ENCODE results near the gene HECTD4. TPM values are rescaled to one million over a fixed set of nuclear protein-coding genes. Genes with fewer than 3 reads are reported as not detected.
A peak's percentile ranks its signal among the peaks of the same experiment; 100 is the strongest.

The HECTD4 gene
- total and polyA plus RNA-seq, 2 experiments from 2014 or later = 25.7 to 36.9 TPM

DNA sequence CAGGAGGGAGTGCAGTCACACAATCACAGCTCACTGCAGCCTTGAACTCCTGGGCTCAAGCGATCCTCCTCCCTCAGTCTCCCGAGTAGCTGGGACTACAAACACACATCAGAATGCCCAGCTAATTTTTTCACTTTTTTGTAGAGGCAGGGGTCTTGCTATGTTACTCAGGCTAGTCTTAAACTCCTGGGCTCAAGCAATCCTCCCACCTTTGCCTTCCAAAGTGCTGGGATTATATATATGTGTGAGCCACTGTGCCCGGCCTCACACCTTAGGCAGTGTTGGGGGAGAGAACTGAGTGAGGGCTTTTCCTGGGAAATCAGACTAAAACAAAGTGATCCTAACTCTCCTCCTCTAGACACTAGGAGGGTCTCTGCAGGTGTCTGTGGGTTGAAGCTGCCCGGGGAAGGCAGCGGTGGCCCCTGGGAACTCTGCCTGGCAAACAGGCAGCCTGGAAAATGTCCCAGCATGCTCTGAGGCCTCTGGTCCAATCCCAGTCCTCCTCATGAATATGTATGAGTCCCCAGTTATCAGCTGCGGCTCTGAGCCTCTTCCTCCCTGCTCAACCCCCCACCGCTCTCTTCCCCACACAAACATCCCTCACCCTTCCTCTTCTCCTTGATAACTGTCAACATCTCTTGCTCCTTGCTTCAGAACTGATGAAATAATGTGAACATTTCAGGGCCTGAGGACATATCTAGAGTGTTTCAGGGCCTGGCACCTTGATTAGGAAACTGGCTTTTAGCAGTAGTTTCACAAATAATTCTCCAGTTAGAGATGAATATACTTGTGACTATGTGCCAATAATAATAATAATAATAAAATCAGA is 265.8 kb downstream of the HECTD4 start:
- Histone ChIP-seq H3K79me2 (replicated peaks; ENCODE audit: insufficient read depth) (no peaks in the 10 kb centered on the region), H3K4me1 (ENCODE audit: insufficient read depth) (peaks cover 10% of the 10 kb centered on the region), H3K27ac (ENCODE audit: low read depth) (peak overlapping the region; percentile 88), H2AFZ (peak overlapping the region; percentile 3), H3K36me3 (ENCODE audit: insufficient read depth) (no peaks in the 10 kb centered on the region), H3K4me3 (peak overlapping the region; percentile 22; the same call in 1 of the 2 replicates), H3K9me2 (ENCODE audit: insufficient read depth) (no peaks in the 10 kb centered on the region), H3K4me2 (peak overlapping the region; percentile 58), H4K20me1 (replicated peaks; ENCODE audit: insufficient read depth) (no peaks in the 10 kb centered on the region), H3K27me3 (ENCODE audit: insufficient read depth) (no peaks in the 10 kb centered on the region), H3F3A (replicated peaks; ENCODE audit: low read depth) (0 out of 2 replicates have a peak, but pooled peaks cover 3% of the 10 kb centered on the region)
- Mint-ChIP-seq H3K4me1 (peaks cover 16% of the 10 kb centered on the region), H3K9me3 (no peaks in the 10 kb centered on the region), H3K4me3 (peak overlapping the region; percentile 57), H3K27me3 (ENCODE audit: insufficient read depth, low read depth, poor library complexity) (peaks cover 2% of the 10 kb centered on the region), H3K27ac (peak overlapping the region; percentile 97), H3K36me3 (ENCODE audit: low read depth) (no peaks in the 10 kb centered on the region)
- ATAC-seq (peak; percentile 98), DNase-seq (ENCODE audit: low spot score) (peak; percentile 95)
- TF ChIP-seq POLR2AphosphoS5 (IDR thresholded peaks at IDR 0.05; ENCODE audit: low read depth) (peak; percentile 83), ZNF114 (CRISPR knock-in tag; IDR thresholded peaks at IDR 0.05) (no peak)

DNA sequence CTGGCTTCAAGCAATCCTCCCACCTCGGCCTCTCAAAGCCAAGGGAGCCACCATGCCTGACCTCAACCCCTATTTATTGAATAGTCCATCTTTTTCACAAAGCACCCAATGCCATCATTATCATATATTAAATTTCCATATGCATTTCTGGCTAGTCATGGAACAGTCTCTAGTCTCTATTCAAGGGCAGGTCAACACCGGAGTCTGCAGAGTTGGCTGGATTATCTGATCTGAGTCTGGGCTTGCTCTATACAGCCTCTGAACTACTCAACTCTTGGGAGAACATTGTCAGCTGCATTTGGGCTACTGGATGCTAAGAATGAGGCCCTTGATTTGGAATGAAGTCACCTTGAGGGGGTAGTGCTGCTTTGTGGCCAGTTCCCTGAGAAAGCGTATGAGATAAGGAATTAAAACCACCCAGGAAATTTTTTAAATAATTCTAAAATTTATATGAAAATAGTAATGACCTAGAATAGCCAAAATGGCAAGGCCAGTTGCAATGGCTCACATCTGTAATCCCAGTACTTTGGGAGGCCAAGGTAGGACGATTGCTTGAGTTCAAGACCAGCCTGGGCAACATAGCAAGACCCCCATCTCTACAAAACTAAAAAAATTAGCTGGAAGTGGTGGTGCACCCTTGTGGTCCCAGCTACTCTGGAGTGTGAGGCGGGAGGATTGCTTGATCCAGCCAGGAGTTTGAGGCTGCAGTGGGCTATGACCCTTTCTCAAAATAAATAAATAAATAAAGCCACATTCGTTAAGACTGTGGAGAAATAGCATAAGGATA is 266.8 kb downstream of the HECTD4 start:
- Mint-ChIP-seq H3K27ac (no peak overlapping the region; the same call in 1 of the 2 replicates), H3K4me1 (peaks cover 18% of the 10 kb centered on the region), H3K9me3 (no peaks in the 10 kb centered on the region), H3K4me3 (no peak overlapping the region), H3K36me3 (ENCODE audit: low read depth) (no peaks in the 10 kb centered on the region), H3K27me3 (ENCODE audit: insufficient read depth, low read depth, poor library complexity) (peaks cover 3% of the 10 kb centered on the region)
- Histone ChIP-seq H3F3A (replicated peaks; ENCODE audit: low read depth) (0 out of 2 replicates have a peak, but pooled peaks cover 7% of the 10 kb centered on the region), H3K4me3 (no peak overlapping the region), H4K20me1 (replicated peaks; ENCODE audit: insufficient read depth) (no peaks in the 10 kb centered on the region), H3K4me2 (no peak overlapping the region), H2AFZ (peak overlapping the region; percentile 3; the same call in 1 of the 2 replicates), H3K27ac (ENCODE audit: low read depth) (peak overlapping the region; percentile 88), H3K27me3 (ENCODE audit: insufficient read depth) (no peaks in the 10 kb centered on the region), H3K79me2 (replicated peaks; ENCODE audit: insufficient read depth) (no peaks in the 10 kb centered on the region), H3K4me1 (ENCODE audit: insufficient read depth) (peaks cover 15% of the 10 kb centered on the region), H3K9me2 (ENCODE audit: insufficient read depth) (no peaks in the 10 kb centered on the region), H3K36me3 (ENCODE audit: insufficient read depth) (no peaks in the 10 kb centered on the region)
- no peak for ATAC-seq
- DNase-seq (ENCODE audit: low spot score) = no peak
- TF ChIP-seq, protein P1, sequence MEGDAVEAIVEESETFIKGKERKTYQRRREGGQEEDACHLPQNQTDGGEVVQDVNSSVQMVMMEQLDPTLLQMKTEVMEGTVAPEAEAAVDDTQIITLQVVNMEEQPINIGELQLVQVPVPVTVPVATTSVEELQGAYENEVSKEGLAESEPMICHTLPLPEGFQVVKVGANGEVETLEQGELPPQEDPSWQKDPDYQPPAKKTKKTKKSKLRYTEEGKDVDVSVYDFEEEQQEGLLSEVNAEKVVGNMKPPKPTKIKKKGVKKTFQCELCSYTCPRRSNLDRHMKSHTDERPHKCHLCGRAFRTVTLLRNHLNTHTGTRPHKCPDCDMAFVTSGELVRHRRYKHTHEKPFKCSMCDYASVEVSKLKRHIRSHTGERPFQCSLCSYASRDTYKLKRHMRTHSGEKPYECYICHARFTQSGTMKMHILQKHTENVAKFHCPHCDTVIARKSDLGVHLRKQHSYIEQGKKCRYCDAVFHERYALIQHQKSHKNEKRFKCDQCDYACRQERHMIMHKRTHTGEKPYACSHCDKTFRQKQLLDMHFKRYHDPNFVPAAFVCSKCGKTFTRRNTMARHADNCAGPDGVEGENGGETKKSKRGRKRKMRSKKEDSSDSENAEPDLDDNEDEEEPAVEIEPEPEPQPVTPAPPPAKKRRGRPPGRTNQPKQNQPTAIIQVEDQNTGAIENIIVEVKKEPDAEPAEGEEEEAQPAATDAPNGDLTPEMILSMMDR (conservative IDR thresholded peaks at IDR 0.05; ENCODE audit: low read depth in 2 of 2) = no peak
- TF ChIP-seq, protein P2, sequence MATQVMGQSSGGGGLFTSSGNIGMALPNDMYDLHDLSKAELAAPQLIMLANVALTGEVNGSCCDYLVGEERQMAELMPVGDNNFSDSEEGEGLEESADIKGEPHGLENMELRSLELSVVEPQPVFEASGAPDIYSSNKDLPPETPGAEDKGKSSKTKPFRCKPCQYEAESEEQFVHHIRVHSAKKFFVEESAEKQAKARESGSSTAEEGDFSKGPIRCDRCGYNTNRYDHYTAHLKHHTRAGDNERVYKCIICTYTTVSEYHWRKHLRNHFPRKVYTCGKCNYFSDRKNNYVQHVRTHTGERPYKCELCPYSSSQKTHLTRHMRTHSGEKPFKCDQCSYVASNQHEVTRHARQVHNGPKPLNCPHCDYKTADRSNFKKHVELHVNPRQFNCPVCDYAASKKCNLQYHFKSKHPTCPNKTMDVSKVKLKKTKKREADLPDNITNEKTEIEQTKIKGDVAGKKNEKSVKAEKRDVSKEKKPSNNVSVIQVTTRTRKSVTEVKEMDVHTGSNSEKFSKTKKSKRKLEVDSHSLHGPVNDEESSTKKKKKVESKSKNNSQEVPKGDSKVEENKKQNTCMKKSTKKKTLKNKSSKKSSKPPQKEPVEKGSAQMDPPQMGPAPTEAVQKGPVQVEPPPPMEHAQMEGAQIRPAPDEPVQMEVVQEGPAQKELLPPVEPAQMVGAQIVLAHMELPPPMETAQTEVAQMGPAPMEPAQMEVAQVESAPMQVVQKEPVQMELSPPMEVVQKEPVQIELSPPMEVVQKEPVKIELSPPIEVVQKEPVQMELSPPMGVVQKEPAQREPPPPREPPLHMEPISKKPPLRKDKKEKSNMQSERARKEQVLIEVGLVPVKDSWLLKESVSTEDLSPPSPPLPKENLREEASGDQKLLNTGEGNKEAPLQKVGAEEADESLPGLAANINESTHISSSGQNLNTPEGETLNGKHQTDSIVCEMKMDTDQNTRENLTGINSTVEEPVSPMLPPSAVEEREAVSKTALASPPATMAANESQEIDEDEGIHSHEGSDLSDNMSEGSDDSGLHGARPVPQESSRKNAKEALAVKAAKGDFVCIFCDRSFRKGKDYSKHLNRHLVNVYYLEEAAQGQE (IDR thresholded peaks at IDR 0.05; ENCODE audit: unreplicated experiment) = no peak
- no peak for TF ChIP-seq JUNB (IDR thresholded peaks at IDR 0.05; ENCODE audit: unreplicated experiment)
- no peak for TF ChIP-seq EZH2phosphoT487 (IDR thresholded peaks at IDR 0.05; ENCODE audit: unreplicated experiment)
- TF ChIP-seq ZNF331 (CRISPR knock-in tag; IDR thresholded peaks at IDR 0.05; ENCODE audit: low read depth) = no peak
- TF ChIP-seq, protein P3, sequence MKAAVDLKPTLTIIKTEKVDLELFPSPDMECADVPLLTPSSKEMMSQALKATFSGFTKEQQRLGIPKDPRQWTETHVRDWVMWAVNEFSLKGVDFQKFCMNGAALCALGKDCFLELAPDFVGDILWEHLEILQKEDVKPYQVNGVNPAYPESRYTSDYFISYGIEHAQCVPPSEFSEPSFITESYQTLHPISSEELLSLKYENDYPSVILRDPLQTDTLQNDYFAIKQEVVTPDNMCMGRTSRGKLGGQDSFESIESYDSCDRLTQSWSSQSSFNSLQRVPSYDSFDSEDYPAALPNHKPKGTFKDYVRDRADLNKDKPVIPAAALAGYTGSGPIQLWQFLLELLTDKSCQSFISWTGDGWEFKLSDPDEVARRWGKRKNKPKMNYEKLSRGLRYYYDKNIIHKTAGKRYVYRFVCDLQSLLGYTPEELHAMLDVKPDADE (IDR thresholded peaks at IDR 0.05) = no peak
- TF ChIP-seq POLR2AphosphoS5 (IDR thresholded peaks at IDR 0.05; ENCODE audit: low read depth) = no peak
- TF ChIP-seq CREB1 (CRISPR knock-in tag; IDR thresholded peaks at IDR 0.05; ENCODE audit: low read depth) = no peak
- TF ChIP-seq ZNF114 (CRISPR knock-in tag; IDR thresholded peaks at IDR 0.05) = no peak
- TF ChIP-seq EZH2 (IDR thresholded peaks at IDR 0.05; ENCODE audit: low read depth, unreplicated experiment) = no peak

Measured in GM23338 (cell line).